T-cell (primary cell): ENCODE measurements around the gene CNST. TPM values are rescaled to one million over a fixed set of nuclear protein-coding genes. Genes with fewer than 3 reads are reported as not detected.

Experiments
- ATAC-seq, 4 experiments: fragments of 200-7000 bp in 3 of 4; fragments of 150-1000 bp in 1 of 4; cut with Tn5 transposase; replicated peaks in 1 of 4; 1 replicate in 3 of 4; 2 replicates in 1 of 4; pipeline ENCODE4 v1.10.0; 2021; ENCODE audit warnings: moderate library complexity in 3 of 4, mild to moderate bottlenecking in 2 of 4, moderate number of reproducible peaks in 1 of 4
- CTCF ChIA-PET, 2 donors: fragments of 300-600 bp; sonication (Branson Sonifier 250); formaldehyde crosslinking; loops; one replicate each; lab custom pipeline; 2022; ENCODE audit warnings: antibody characterized with exemption in 2 of 2; lab: Charles Lee
- POLR2A ChIA-PET, 2 donors: fragments of 300-600 bp; sonication (Branson Sonifier 250); formaldehyde crosslinking; loops; one replicate each; lab custom pipeline; 2022; ENCODE audit warnings: antibody characterized with exemption in 2 of 2; lab: Charles Lee
- DNase-seq, 35 experiments: peaks; one replicate each; pipeline versions ENCODE4 v3.0.0 to v3.0.0-alpha.2; 2013 to 2023
- H3K27ac ChIP-seq: one replicate; pipeline ENCODE4 v1.5.1; 2013; ENCODE audit warnings: low read length
- H3K27me3 ChIP-seq, 2 experiments: replicated peaks in 1 of 2; 1 replicate in 1 of 2; 2 replicates in 1 of 2; pipeline versions ENCODE4 v1.6.1 to v1.7.0; 2013; ENCODE audit warnings: low read length in 1 of 2, mixed read lengths in 1 of 2; ENCODE audit not compliant: control insufficient read depth in 2 of 2, insufficient read depth in 2 of 2; ENCODE audit errors: extremely low read depth in 1 of 2
- H3K36me3 ChIP-seq, 2 donors: 1 replicate in 1 of 2; 2 replicates in 1 of 2; pipeline versions ENCODE4 v1.6.1 to v1.7.0; 2013; ENCODE audit warnings: low read length in 1 of 2; ENCODE audit not compliant: control insufficient read depth in 2 of 2, insufficient read depth in 1 of 2; ENCODE audit errors: extremely low read depth in 1 of 2
- H3K4me1 ChIP-seq, 2 experiments: 1 replicate in 1 of 2; 2 replicates in 1 of 2; pipeline versions ENCODE4 v1.6.1 to v1.7.0; 2013; ENCODE audit warnings: low read length in 2 of 2, mixed read lengths in 1 of 2; ENCODE audit not compliant: insufficient read depth in 2 of 2, control insufficient read depth in 1 of 2; ENCODE audit errors: extremely low read depth in 1 of 2
- H3K4me3 ChIP-seq, 2 donors: 1 replicate in 1 of 2; 2 replicates in 1 of 2; pipeline versions ENCODE4 v1.5.1 to v1.7.0; 2013; ENCODE audit warnings: mild to moderate bottlenecking in 2 of 2, low read length in 1 of 2, moderate library complexity in 1 of 2; ENCODE audit not compliant: control insufficient read depth in 1 of 2; ENCODE audit errors: extremely low read depth in 1 of 2
- H3K9me3 ChIP-seq: 2 replicates; pipeline ENCODE4 v1.7.0; 2013
- H3K27ac Mint-ChIP-seq, 2 donors: one replicate each; pipeline ENCODE4 v1.8.0; 2020 to 2021; ENCODE audit warnings: mild to moderate bottlenecking in 2 of 2, mixed read lengths in 2 of 2
- H3K27me3 Mint-ChIP-seq, 2 donors: one replicate each; pipeline ENCODE4 v1.8.0; 2021 to 2022; ENCODE audit warnings: mixed read lengths in 2 of 2
- H3K36me3 Mint-ChIP-seq: one replicate; pipeline ENCODE4 v1.8.0; 2021; ENCODE audit warnings: mixed read lengths
- H3K4me1 Mint-ChIP-seq, 3 donors: one replicate each; pipeline ENCODE4 v1.8.0; 2020 to 2022; ENCODE audit warnings: mixed read lengths in 3 of 3, mild to moderate bottlenecking in 1 of 3
- H3K4me3 Mint-ChIP-seq, 3 donors: one replicate each; pipeline ENCODE4 v1.8.0; 2020 to 2022; ENCODE audit warnings: mild to moderate bottlenecking in 3 of 3, mixed read lengths in 3 of 3, moderate library complexity in 3 of 3
- H3K9me3 Mint-ChIP-seq, 3 donors: one replicate each; pipeline ENCODE4 v1.8.0; 2020 to 2022; ENCODE audit warnings: mixed read lengths in 3 of 3
- WGBS: methylation state at CpG from one replicate; pipeline ENCODE4 v1.1.5; 2013; ENCODE audit warnings: missing lambda C conversion rate; ENCODE audit not compliant: insufficient coverage; 5-methylcytosine and 5-hydroxymethylcytosine counted together
- total RNA-seq, 35 experiments: library from RNA in 6 of 35; stranded (reverse) in 6 of 35; fragments of 120-200 nt in 1 of 35; gene quantifications; one replicate each; pipeline versions ENCODE4 v1.2.1 to v1.2.4 and lab custom pipeline; 2013 to 2026

Gene CNST
- total RNA-seq, 5 donors from 2014 or later (not counting 1 experiment from before 2014, with no cell fraction given) = 69.0 to 87.3 (median 74.4) TPM

- WGBS = 0% methylated on average over 9 of the region's 18 CpGs
- Mint-ChIP-seq H3K27me3 (peaks cover 0 to 3% of the 10 kb centered on the region in 2 donors), H3K4me1 (peaks cover 6 to 8% (median 6%) of the 10 kb centered on the region in 3 donors), H3K9me3 (peaks cover 0 to 7% (median 0%) of the 10 kb centered on the region in 3 donors), H3K4me3 (peak overlapping the region; percentile 4 to 68 (median 50)), H3K36me3 (peaks cover 4% of the 10 kb centered on the region), H3K27ac (peak overlapping the region in 1 of 2 donors; percentile 23)
- POLR2A ChIA-PET = interaction anchor here in 1 of 2 donors (0.7 kb wide), 1 partner anchor 24 kb away, joined by 14 read pairs; no protein-coding TSS in a partner anchor
- Histone ChIP-seq H3K4me1 (peaks cover 2 to 11% of the 10 kb centered on the region in 2 experiments), H3K27me3 (peaks cover 0 to 15% of the 10 kb centered on the region in 2 experiments), H3K4me3 (peak overlapping the region; percentile 9 to 49), H3K9me3 (no peaks in the 10 kb centered on the region), H3K27ac (no peak overlapping the region), H3K36me3 (no peaks in the 10 kb centered on the region)
- CTCF ChIA-PET = interaction anchor here in 1 of 2 donors (0.7 kb wide), 2 partner anchors 51 to 1840 kb away, joined by 3 to 6 read pairs; no protein-coding TSS in a partner anchor
- ATAC-seq (peak; percentile 79 to 95 (median 91)), DNase-seq (peak; percentile 46 to 90 (median 70))
Measured at GRCh38 chr1:246699095-246699735, 133.0 kb downstream of the CNST start.

- Histone ChIP-seq H3K27me3 (peaks cover 0 to 10% of the 10 kb centered on the region in 2 experiments), H3K4me3 (no peak overlapping the region), H3K27ac (no peak overlapping the region), H3K36me3 (no peaks in the 10 kb centered on the region), H3K9me3 (no peaks in the 10 kb centered on the region), H3K4me1 (peaks cover 2 to 9% of the 10 kb centered on the region in 2 experiments)
- POLR2A ChIA-PET = interaction anchor here in 1 of 2 donors (0.7 kb wide), 1 partner anchor 79 kb away, joined by 3 read pairs; no protein-coding TSS in a partner anchor
- WGBS = 34% methylated on average over 8 of the region's 8 CpGs
- no peaks in the 10 kb centered on the region for H3K9me3 Mint-ChIP-seq
- no peak overlapping the region for H3K27ac Mint-ChIP-seq
- CTCF ChIA-PET = no interaction called here
- no peak for ATAC-seq
- no peak overlapping the region for H3K4me3 Mint-ChIP-seq
- peaks cover 0 to 3% of the 10 kb centered on the region in 2 donors for H3K27me3 Mint-ChIP-seq
- DNase-seq = no peak
- peaks cover 6 to 8% (median 8%) of the 10 kb centered on the region in 3 donors for H3K4me1 Mint-ChIP-seq
- H3K36me3 Mint-ChIP-seq = no peaks in the 10 kb centered on the region
Measured at GRCh38 chr1:246703581-246703980, 137.3 kb downstream of the CNST start.

GRCh38 chr1:246705368-246705767 is 139.1 kb downstream of the CNST start:
- peaks cover 4 to 5% of the 10 kb centered on the region in 2 donors for H3K27me3 Mint-ChIP-seq
- no peaks in the 10 kb centered on the region for H3K4me1 ChIP-seq
- ATAC-seq (no peak), DNase-seq (no peak)
- peaks cover 0 to 6% (median 0%) of the 10 kb centered on the region in 3 donors for H3K4me1 Mint-ChIP-seq
- no peak overlapping the region for H3K27ac ChIP-seq
- H3K9me3 Mint-ChIP-seq = peaks cover 0 to 5% (median 0%) of the 10 kb centered on the region in 3 donors
- peaks cover 0 to 2% of the 10 kb centered on the region in 2 experiments for H3K27me3 ChIP-seq
- H3K4me3 Mint-ChIP-seq = no peak overlapping the region
- CTCF ChIA-PET = no interaction called here
- no peaks in the 10 kb centered on the region for H3K9me3 ChIP-seq
- no peak overlapping the region for H3K27ac Mint-ChIP-seq
- H3K36me3 Mint-ChIP-seq = no peaks in the 10 kb centered on the region
- WGBS = no CpG with 5 or more reads among the region's 3 CpGs
- no peaks in the 10 kb centered on the region for H3K36me3 ChIP-seq
- POLR2A ChIA-PET = interaction anchor here in 1 of 2 donors (0.7 kb wide), 1 partner anchor 33 kb away, joined by 15 read pairs; no protein-coding TSS in a partner anchor
- H3K4me3 ChIP-seq = no peak overlapping the region

- Histone ChIP-seq H3K36me3 (no peaks in the 10 kb centered on the region), H3K27me3 (peaks cover 0 to 5% of the 10 kb centered on the region in 2 experiments), H3K27ac (no peak overlapping the region), H3K4me1 (no peaks in the 10 kb centered on the region), H3K4me3 (no peak overlapping the region), H3K9me3 (no peaks in the 10 kb centered on the region)
- peaks cover 0 to 5% (median 0%) of the 10 kb centered on the region in 3 donors for H3K9me3 Mint-ChIP-seq
- H3K27me3 Mint-ChIP-seq = peaks cover 6 to 14% of the 10 kb centered on the region in 2 donors
- WGBS = no CpG with 5 or more reads among the region's 6 CpGs
- ChIA-PET POLR2A (interaction anchor here in 1 of 2 donors (0.5 kb wide), 1 partner anchor 352 kb away, joined by 4 read pairs; no protein-coding TSS in a partner anchor), CTCF (no interaction called here)
- H3K4me1 Mint-ChIP-seq = peaks cover 0 to 6% (median 0%) of the 10 kb centered on the region in 3 donors
- DNase-seq = no peak
- no peaks in the 10 kb centered on the region for H3K36me3 Mint-ChIP-seq
- no peak overlapping the region for H3K4me3 Mint-ChIP-seq
- no peak overlapping the region for H3K27ac Mint-ChIP-seq
- no peak for ATAC-seq
Measured at GRCh38 chr1:246708166-246708565, 141.9 kb downstream of the CNST start.

GRCh38 chr1:246709196-246709595 is 142.9 kb downstream of the CNST start:
- Histone ChIP-seq H3K4me3 (no peak overlapping the region), H3K4me1 (no peaks in the 10 kb centered on the region), H3K36me3 (no peaks in the 10 kb centered on the region), H3K9me3 (no peaks in the 10 kb centered on the region), H3K27me3 (peaks cover 0 to 5% of the 10 kb centered on the region in 2 experiments), H3K27ac (no peak overlapping the region)
- Mint-ChIP-seq H3K36me3 (no peaks in the 10 kb centered on the region), H3K27me3 (peaks cover 6 to 14% of the 10 kb centered on the region in 2 donors), H3K4me1 (peaks cover 0 to 6% (median 0%) of the 10 kb centered on the region in 3 donors), H3K9me3 (peaks cover 0 to 5% (median 0%) of the 10 kb centered on the region in 3 donors), H3K4me3 (no peak overlapping the region), H3K27ac (no peak overlapping the region)
- ChIA-PET CTCF (interaction anchor here in 1 of 2 donors (0.6 to 1.1 kb wide), 4 partner anchors 20 to 372 kb away, joined by 3 to 5 read pairs (median 4); no protein-coding TSS in a partner anchor), POLR2A (no interaction called here)
- no peak for ATAC-seq
- WGBS = 93% methylated on average over 3 of the region's 4 CpGs
- no peak for DNase-seq

- DNase-seq = no peak
- ATAC-seq = no peak
- H3K4me1 Mint-ChIP-seq = peaks cover 0 to 6% (median 0%) of the 10 kb centered on the region in 3 donors
- Histone ChIP-seq H3K4me3 (no peak overlapping the region), H3K36me3 (no peaks in the 10 kb centered on the region), H3K9me3 (no peaks in the 10 kb centered on the region), H3K27ac (no peak overlapping the region), H3K27me3 (peaks cover 0 to 5% of the 10 kb centered on the region in 2 experiments), H3K4me1 (no peaks in the 10 kb centered on the region)
- ChIA-PET POLR2A (no interaction called here), CTCF (interaction anchor here in 1 of 2 donors (0.6 to 1.1 kb wide), 4 partner anchors 21 to 372 kb away, joined by 3 to 5 read pairs (median 4); no protein-coding TSS in a partner anchor)
- H3K27me3 Mint-ChIP-seq = peaks cover 10 to 14% of the 10 kb centered on the region in 2 donors
- H3K9me3 Mint-ChIP-seq = peaks cover 0 to 5% (median 0%) of the 10 kb centered on the region in 3 donors
- no peak overlapping the region for H3K4me3 Mint-ChIP-seq
- no peak overlapping the region for H3K27ac Mint-ChIP-seq
- no peaks in the 10 kb centered on the region for H3K36me3 Mint-ChIP-seq
- 25% methylated on average over 1 of the region's 2 CpGs for WGBS
Measured at GRCh38 chr1:246709835-246710234, 143.6 kb downstream of the CNST start.
